ENCODE results near the gene NTN1.

Gene NTN1

DNA sequence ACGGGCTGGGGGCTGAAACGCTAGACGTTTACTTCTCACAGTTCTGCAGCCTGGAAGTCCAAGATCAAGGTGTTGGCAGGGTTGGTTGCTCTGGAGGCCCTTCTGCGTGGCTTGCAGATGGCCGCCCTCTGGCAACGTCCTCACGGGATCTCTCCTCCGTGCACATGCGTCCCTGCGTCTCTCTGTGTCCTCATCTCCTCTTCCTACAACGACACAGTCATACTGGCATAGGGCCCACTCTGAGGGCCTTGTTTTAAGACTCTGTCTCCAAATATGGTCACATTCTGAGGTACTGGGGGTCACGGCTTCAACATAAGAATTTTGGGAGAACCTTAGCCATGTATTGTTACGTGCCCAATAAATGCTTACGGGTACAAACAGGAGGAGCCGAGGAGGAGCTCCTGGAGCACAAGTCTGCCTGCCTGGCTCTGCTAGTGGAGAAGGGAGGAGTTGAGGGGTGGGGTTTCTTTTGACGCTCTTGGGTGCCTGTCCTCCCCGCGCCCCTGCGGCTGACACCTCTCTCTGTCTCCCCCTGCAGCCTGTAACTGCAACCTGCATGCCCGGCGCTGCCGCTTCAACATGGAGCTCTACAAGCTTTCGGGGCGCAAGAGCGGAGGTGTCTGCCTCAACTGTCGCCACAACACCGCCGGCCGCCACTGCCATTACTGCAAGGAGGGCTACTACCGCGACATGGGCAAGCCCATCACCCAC, 141.1 kb downstream of the NTN1 start:
- no peak for DNase-seq (ENCODE audit: low spot score)

DNA sequence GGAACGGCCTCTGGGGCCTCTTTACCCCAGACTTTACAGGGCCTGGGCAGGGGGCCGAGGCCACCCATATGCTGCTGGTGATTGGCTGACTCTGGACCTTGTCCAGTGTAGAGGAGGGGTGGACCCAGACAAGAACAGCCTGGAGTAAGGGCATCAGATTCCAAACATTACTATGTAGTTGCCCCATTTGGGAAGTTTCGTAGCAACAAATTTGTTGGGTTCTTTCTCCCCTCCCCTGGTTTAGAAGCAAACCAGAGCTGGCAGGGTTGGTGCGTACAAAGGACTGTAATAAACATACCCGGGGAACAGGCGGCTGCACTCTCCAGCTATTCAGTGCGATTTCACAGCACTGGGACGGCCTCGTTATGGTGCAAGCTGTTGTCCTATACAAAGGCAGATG, 145.5 kb downstream of the NTN1 start:
- DNase-seq (ENCODE audit: low spot score), result no peak

DNA sequence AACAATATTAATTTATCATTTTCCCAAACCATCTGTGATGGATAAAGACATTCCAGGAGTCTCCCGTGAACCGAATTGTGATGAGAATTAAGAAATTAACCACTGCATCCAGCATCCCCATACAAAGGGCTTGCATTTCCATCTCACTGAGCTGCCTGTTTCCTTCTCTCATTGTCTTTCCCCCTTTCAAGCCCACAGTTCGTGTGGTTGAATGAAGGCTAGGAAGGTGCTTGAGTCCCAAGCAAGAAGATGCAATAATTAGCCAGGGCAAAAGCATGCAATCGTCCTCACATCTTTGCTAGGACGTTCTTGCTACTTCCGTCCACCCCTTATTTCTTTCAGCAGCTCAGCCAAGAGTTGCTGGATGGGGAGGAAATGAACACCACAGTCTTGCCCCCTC, 146.1 kb downstream of the NTN1 start:
- no peak for DNase-seq (ENCODE audit: low spot score)

DNA sequence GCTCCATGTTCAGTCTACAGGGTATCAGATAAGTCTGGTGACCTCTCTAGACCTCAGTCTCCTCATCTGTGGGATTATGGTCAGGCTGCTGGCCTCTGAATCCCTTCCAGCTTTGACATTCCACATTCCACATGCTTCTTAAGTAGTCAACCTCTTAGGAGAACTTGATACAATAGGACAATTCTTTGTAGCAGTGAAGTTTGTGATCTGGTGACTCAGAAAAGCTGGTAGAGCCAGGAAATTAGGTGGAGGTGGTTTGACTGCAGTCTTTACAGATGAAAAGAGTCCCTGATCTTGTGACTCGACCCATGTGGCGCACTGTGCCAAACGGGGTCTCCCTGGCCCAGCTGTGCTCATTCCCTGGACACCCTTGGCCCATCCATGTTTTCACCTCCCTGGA, 147.8 kb downstream of the NTN1 start:
- DNase-seq (ENCODE audit: low spot score), result no peak

DNA sequence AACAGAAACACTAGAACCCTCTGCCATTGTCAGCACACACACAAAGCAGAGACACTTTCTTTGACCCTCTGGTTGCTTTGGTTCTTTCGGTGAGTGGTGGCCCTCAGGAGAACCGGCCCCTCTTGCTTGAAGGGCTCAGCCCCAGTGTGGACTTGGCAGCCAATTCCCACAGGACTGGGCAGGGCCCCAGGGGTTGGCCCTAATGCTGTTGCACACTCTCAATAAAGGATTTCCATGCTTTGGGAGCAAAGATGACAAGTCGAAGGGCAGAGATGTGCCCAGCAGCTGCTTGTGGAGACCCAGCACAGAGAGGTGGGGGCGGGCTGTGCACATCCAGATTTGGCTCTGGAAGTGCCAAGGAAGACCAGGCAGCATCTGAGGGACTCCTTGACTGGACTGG, 149.0 kb downstream of the NTN1 start:
- no peak for DNase-seq (ENCODE audit: low spot score)

DNA sequence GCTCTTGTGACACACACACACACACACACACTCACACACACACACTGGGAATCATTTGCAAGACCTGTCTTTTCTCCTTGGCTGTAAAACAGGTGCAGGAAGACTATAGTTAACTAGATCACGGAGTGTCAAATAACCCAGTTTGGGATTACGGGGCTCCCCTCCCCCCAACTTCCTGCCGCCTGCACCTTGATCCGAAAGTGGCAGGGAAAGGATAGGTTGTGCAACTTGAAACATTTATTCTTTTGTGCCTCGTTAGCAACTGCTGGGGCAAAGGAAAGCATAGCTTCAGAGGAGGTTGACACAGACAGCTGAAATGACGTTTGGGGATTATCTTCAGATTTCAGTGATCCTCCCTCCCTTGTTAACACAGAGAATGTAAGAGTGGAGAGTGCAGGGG, 149.5 kb downstream of the NTN1 start:
- no peak for DNase-seq (ENCODE audit: low spot score)

DNA sequence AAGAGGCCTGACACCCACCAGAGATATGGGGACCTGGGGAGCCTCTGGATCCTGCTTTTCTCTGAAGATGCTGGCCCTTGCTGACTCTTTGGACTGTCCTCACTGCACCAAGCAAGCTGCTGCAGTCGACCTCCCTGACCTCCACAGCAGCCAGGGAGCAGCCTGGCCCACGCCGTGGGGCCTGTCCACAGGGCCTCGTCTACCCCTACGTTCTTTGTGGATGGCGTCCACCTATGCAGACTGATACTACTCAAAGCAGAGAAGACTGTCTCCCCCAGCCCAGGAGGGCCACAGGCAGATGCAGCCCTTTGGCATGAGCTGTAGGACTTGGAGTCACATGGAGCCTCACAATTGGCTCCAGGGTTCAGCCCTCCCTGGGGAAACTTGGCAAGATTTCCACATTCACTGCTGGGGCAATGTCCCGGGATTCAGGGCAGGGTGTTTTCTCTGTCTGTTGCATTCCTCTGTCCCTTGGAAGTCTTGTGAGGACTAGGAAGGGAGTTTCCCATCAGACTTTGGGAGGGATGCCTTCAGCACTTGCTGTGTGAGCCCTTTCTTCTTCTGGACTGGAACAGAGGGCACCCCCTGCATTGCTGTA, 152.2 kb downstream of the NTN1 start:
- DNase-seq (ENCODE audit: low spot score), result no peak

DNA sequence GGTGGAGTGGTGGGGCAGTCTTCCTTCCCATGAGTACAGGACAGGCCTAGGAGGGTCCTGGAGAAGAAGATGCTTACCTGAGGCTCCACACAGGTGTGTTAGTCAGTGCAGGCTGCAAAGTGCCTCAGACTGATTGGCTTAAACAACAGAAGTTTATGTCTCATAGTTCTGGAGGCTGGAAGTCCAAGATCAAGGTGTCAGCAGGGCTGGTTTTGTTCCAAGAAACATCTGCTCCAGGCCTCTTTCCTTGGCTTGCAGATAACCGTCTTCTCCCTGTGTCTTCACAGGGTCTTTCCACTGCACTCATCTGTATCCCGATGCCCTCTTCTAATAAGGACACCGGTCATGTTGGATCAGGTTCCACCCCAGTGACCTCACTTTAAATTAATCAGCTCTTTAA, 153.0 kb downstream of the NTN1 start:
- DNase-seq (ENCODE audit: low spot score), result no peak

DNA sequence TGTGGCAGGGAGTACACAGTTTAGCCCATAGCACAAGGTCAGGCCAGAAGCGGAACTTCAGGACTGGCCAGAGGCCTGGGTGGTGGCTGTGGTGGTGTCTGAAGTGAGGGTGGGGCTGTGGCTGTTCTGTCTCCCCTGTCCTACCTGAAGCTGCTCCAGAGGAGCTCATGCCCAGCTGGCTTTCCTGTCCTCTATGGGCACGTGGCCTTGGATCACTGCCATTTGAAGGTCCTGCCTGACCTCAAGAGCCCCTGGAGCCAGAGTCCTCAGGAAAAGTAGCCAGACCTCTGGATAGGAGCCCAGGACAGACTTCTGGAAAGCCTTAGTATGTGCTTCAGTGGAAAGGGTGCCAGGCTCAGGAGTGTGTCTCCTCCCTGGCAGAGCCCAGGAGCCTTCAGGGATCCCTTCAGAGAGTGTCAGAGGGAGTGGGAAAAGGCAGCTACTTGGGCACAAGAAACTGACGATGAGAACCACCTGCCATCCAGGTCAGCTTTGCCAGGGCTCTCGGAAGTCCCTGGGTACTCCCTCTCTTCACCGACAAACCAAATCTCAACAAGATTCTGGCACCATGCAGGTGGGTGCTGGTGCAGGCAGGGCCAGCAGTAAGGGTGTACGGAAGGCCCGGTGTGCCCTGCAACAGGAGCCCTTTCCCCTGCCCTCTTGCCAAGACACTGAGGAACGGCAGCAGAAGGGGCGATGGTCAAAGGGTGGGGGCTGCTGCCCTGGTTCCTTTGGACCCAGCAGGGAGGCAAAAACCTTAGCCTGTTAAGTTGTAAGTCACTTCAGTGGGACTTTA, 153.7 kb downstream of the NTN1 start:
- no peak for DNase-seq (ENCODE audit: low spot score)

DNA sequence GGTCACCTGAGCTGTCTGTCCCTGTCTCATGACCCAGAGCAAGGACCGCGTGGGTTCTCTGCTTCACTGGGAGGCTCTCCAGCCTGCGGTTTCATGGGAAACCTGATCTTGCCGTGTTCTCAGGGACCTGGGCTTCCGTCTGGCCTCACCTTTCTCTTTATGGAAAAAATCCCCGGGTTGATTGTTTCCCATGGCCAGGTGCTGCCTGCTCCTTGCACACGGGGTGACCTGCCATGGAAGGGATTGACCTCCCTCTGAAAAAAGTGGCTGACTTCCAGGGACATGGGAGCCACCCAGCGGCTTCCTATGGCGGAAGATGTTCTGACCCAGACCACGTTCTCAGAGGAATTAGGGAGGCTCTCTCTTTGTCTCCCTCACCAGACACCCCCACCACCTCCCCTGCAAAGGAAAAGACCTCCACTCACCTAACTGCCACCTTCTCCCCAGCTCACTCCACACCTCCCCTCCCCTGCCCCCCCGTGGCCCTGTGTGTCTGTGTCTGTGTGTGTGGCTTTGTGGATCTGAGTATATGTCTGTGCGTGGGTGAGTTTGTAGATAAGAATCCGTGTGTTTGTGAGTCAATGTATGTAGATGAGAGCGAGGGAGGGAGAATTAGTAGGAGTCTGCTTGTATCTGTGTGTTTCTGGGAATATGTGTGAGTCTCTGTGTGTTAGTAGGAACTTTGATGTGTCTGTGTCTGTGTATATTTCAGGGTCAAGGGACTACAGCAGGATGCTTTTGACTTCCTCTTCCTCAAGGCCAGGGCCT, 154.6 kb downstream of the NTN1 start:
- no peak for DNase-seq (ENCODE audit: low spot score)

DNA sequence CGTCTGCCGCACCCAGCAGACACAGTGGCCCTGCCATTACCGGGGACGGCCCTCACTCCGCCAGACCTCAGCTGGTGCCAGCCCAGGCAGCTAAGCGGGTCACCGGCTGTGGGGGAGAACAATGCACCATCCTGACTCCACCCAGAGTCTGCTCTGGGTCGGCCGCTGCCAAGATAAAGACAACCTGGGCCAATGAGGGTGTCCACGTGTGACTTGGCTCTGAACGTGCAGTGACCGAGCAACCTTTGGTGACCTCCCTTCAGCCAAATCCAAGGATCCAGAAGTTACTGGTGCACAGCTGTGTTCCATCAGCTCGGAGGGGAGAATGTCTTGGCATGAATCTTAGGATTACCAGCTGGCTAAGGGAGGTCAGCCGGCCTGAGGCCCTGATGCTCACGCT, 155.9 kb downstream of the NTN1 start:
- no peak for DNase-seq (ENCODE audit: low spot score)

DNA sequence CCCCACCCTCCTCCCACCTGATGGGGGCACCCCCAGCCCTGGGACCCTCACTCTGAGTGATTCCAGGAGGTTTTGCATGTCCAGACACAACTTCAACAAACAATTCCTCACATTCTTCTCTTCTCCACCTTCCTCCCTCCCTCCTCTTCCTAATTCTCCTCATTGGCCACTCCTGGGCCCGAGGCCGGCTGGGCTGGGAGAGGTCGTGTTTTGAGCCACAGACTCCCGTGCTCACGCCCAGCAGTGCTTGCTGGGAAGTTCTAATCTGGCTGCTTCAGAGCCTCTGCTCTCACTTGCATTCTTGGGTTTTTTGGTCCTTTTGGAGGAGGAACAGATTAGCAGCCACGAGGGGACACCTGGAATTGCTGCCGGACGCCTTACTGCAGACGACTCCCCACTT, 157.0 kb downstream of the NTN1 start:
- DNase-seq (ENCODE audit: low spot score), result no peak

DNA sequence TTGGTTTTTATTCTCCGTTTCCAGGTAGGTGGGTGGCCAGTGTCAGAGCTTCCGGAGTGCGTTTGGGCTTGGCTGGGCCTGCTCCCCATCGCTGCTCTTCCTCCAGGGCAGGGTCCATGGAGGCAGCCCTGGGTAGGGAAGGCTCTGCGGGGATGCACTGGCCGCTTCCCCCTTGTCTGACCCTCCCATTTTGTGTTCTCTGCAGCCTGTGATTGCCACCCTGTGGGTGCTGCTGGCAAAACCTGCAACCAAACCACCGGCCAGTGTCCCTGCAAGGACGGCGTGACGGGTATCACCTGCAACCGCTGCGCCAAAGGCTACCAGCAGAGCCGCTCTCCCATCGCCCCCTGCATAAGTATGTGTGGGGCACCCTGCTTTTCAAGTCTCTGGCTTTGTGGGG, 158.3 kb downstream of the NTN1 start:
- DNase-seq (ENCODE audit: low spot score), result no peak

DNA sequence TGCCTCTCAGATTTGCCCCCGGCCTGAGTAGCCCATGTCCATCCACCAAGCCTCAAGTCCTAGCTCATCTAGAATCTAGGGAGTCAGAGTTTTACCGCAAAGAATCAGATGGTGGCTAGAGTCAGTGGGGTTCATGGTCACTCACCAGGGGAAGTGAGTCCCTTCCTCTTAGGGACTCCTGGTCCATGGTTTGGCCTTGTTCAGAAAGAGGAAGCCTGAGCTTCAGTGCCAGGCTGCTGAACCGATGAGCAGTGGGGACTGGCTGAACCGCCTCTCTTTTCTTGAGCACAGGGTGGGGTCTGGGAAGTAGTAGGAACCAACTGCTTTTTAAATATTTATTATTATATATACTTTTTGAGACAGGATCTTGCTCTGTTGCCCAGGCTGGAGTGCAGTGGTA, 160.3 kb downstream of the NTN1 start:
- no peak for DNase-seq (ENCODE audit: low spot score)

DNA sequence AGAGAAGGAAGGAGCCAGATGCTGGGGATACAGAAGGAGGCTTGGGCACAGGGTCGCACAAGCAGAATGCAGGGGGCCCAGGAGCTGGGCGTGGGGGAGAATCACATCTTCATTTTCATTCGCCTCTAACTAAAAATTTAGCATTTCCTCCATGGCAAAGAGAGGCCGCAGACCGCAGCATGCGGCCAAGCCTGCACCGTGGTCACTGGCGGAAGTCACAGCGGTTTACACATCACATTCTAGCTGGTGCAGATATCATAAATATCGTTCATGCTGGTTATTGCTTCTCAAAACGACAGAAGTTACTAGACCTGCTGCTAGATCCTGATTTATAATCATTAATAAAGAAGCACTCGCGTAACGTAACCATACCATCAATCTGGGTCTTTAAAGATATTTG, 162.0 kb downstream of the NTN1 start:
- no peak for DNase-seq (ENCODE audit: low spot score)

DNA sequence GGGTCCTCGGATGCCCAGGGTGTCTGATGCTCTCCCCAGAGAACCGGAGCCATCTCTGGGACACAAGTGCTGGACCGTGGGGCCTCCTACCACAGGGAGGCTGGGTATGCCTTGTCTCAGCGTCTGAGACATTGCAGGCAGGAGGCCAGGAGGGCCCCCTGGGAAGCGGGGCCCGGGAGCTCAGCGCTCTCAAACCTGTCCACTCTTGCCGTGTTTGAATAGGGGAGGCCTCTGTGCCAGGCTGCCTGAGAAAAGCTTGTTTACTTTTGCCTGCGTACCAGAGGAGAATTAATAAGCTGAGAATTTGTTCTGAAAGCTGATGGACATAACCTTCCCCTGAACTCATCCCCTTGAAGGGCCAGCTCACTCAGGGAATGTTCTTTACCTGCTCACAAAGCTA, 163.8 kb downstream of the NTN1 start:
- no peak for DNase-seq (ENCODE audit: low spot score)

DNA sequence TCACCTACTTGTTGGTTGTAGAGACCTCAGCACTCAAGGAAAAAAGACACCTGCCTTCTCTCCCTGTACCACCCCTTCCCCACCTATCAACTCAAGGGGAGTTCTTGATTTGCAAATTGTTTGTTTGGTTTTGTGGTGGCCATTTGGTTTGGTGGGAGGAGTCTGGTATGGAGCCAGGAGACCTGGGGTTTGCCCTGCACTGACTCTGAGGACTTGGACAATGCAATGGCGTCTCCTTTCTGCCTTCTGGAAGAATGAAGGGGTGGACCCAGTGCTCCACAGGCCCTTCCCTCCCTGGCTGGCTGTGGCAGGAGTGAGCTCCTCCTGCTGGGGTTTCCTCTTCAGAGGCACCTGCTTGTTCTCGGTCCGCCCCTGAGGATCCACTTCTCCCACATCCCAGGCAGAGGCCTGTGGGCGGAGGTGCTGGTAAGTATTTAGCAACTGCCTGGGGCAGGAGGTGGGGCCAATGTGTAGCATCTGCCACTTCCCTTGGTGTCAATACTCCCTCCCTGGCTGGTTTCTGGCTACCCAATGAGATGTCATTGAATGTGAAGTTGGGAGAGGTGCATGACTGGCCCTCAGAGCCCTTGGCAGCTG, 164.5 kb downstream of the NTN1 start:
- DNase-seq (ENCODE audit: low spot score), result no peak

DNA sequence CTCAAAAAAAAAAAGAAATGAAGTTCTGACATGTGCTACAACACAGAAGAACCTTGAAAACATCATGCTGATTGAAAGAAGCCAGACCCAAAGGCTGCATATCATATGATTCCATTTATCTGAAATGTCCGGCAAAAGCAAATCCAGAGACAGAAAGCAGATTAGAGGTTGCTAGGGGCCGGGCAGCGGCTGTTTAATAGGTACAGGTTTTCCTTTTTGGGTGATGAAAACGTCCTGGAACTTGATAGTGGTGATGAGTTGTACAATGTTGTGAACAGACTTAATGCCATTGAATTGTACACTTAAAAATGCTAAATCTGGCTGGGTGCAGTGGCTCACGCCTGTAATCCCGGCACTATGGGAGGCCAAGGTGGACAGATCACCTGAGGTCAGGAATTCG, 166.5 kb downstream of the NTN1 start:
- DNase-seq (ENCODE audit: low spot score), result no peak

DNA sequence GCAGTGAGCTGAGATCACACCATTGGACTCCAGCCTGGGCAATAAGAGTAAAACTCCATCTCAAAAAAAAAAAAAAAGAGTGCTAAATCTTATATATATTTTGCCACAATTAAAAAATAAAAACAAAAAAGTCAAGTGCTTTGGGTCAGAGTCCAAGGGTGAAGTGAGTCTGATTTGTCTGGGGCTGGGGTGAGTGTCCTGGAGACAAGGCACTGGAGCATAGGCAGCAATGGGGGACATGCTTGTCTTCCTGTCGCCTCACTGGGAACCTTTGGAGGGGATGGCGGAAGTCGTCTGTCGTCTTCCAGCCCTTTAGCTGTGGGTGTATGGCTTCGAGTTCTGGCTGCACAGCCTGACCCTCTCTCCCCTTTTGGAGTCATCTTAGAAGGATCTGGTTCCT, 167.1 kb downstream of the NTN1 start:
- no peak for DNase-seq (ENCODE audit: low spot score)

DNA sequence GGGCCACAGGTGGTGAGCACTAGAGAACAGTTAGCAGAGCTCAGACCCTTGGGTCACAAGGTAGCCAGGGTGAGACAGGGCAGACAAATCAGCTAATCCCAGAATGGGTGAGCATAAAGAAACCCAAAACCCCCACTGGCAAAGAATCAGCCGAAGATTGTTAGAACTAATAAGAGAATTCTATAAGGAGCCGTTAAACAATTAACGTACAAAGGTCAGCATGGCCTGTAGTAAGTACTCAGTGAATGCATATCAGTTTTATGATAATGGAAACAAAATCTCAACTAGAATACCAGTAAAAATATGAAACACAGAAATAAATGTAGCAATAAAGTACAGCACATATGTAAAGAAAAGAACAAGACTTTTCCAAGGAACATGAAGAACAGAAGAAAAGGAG, 168.6 kb downstream of the NTN1 start:
- DNase-seq (ENCODE audit: low spot score), result no peak

DNA sequence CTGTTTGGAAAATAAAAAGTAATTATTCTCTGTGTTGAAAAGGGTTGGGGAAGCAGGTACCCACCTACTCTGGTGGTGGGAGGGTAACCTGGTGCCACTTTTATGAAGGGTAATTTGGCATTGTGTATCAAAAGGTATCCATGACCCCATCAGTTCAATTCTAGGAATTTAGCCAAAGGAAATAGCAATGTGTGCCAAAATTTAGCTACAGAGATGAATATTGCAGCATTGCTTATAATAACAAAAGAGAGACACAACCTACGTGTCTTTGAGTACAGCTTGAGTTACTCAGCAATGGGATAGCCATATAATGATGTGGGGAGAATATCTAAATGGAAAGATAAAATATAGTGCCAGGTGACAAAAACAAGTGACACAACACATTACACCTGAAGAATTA, 170.7 kb downstream of the NTN1 start:
- DNase-seq (ENCODE audit: low spot score), result no peak

DNA sequence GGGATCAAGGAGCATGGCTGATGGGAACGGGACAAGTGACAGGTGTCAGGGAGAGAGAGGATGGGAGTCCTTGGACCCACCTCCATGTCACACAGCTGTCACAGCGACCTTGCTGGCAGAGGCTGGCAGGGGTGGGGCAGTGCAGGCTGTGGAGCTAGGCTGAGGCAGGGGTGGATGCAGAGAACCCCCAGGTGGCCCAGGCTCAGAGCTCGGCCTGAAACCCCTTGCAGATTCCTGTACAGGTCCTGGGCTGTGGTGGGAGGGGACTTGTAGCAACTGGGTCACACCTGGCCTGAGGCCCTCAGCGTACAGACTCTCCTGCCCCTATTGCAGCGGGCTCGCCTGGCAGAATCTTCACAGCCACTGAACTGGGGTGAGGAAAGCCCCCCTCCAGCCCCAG, 174.1 kb downstream of the NTN1 start:
- DNase-seq (ENCODE audit: low spot score), result no peak
